HEK293 (cell line): ENCODE measurements around the gene KIF11.
A peak's percentile ranks its signal among the peaks of the same experiment; 100 is the strongest.

Source experiments
- IKZF3 ChIP-seq: fragments of 450-650 bp; IDR thresholded peaks from 2 replicates; pipeline ENCODE4 v1.5.0; 2018; ENCODE audit warnings: missing biosample characterization, mild to moderate bottlenecking, missing genetic modification characterization, moderate library complexity
- INSM2 ChIP-seq: fragments of 450-650 bp; formaldehyde crosslinking; IDR thresholded peaks from 2 replicates; pipeline ENCODE4 v1.5.1; 2016; ENCODE audit warnings: missing biosample characterization, missing genetic modification characterization
- KLF1 ChIP-seq: fragments of 450-650 bp; formaldehyde crosslinking; IDR thresholded peaks from 2 replicates; pipeline ENCODE4 v1.5.1; 2016; ENCODE audit warnings: missing biosample characterization, missing genetic modification characterization
- KLF17 ChIP-seq: fragments of 450-650 bp; formaldehyde crosslinking; IDR thresholded peaks from 2 replicates; pipeline ENCODE4 v1.5.1; 2016; ENCODE audit warnings: missing biosample characterization, missing genetic modification characterization
- OSR2 ChIP-seq: fragments of 450-650 bp; formaldehyde crosslinking; IDR thresholded peaks from 2 replicates; pipeline ENCODE4 v1.5.1; 2016; ENCODE audit warnings: missing biosample characterization, missing genetic modification characterization
- PRDM10 ChIP-seq: fragments of 450-650 bp; formaldehyde crosslinking; IDR thresholded peaks from 2 replicates; pipeline ENCODE4 v1.5.1; 2016; ENCODE audit warnings: missing biosample characterization, missing genetic modification characterization
- REST ChIP-seq: fragments of 450-650 bp; formaldehyde crosslinking; IDR thresholded peaks from 2 replicates; pipeline ENCODE4 v1.5.1; 2016; ENCODE audit warnings: missing biosample characterization, missing genetic modification characterization
- ZNF132 ChIP-seq: fragments of 450-650 bp; formaldehyde crosslinking; IDR thresholded peaks from 2 replicates; pipeline ENCODE4 v1.5.1; 2017; ENCODE audit warnings: missing biosample characterization, missing genetic modification characterization, borderline replicate concordance
- ZNF140 ChIP-seq: fragments of 450-650 bp; formaldehyde crosslinking; IDR thresholded peaks from 2 replicates; pipeline ENCODE4 v1.5.1; 2016; ENCODE audit warnings: missing biosample characterization, missing genetic modification characterization
- ZNF214 ChIP-seq: fragments of 450-650 bp; formaldehyde crosslinking; IDR thresholded peaks from 2 replicates; pipeline ENCODE4 v1.5.1; 2017; ENCODE audit warnings: missing biosample characterization, mild to moderate bottlenecking, missing genetic modification characterization, borderline replicate concordance
- ZNF335 ChIP-seq: fragments of 450-650 bp; formaldehyde crosslinking; conservative IDR thresholded peaks from 2 replicates; pipeline ENCODE4 v1.5.1; 2016; ENCODE audit warnings: missing biosample characterization, missing genetic modification characterization
- ZNF350 ChIP-seq: fragments of 450-650 bp; formaldehyde crosslinking; IDR thresholded peaks from 2 replicates; pipeline ENCODE4 v1.5.0; 2017; ENCODE audit warnings: missing biosample characterization, mild to moderate bottlenecking, missing genetic modification characterization
- ZNF398 ChIP-seq: fragments of 450-650 bp; formaldehyde crosslinking; IDR thresholded peaks from 2 replicates; pipeline ENCODE4 v1.5.1; 2017; ENCODE audit warnings: missing biosample characterization, missing genetic modification characterization
- ZNF426 ChIP-seq: fragments of 450-650 bp; formaldehyde crosslinking; IDR thresholded peaks from 2 replicates; pipeline ENCODE4 v1.5.1; 2017; ENCODE audit warnings: missing biosample characterization, missing genetic modification characterization, mild to moderate bottlenecking, inconsistent platforms, moderate library complexity
- ZNF521 ChIP-seq: fragments of 450-650 bp; formaldehyde crosslinking; IDR thresholded peaks from 2 replicates; pipeline ENCODE4 v1.5.1; 2017; ENCODE audit warnings: missing biosample characterization, mild to moderate bottlenecking, missing genetic modification characterization
- ZNF548 ChIP-seq: fragments of 450-650 bp; formaldehyde crosslinking; IDR thresholded peaks from 2 replicates; pipeline ENCODE4 v1.5.1; 2016; ENCODE audit warnings: missing biosample characterization, missing genetic modification characterization
- ZNF561 ChIP-seq: fragments of 450-650 bp; IDR thresholded peaks from 2 replicates; pipeline ENCODE4 v1.5.1; 2018; ENCODE audit warnings: missing biosample characterization, missing genetic modification characterization, borderline replicate concordance
- ZNF658 ChIP-seq: fragments of 450-650 bp; formaldehyde crosslinking; IDR thresholded peaks from 2 replicates; pipeline ENCODE4; 2016; ENCODE audit warnings: missing biosample characterization, missing genetic modification characterization
- TF ChIP-seq, protein P1 (sequence below): fragments of 450-650 bp; formaldehyde crosslinking; IDR thresholded peaks from 2 replicates; pipeline ENCODE4 v1.5.1; 2016; ENCODE audit warnings: missing biosample characterization, missing genetic modification characterization
- TF ChIP-seq, protein P2 (sequence below): fragments of 450-650 bp; formaldehyde crosslinking; IDR thresholded peaks from 2 replicates; pipeline ENCODE4 v1.5.1; 2016; ENCODE audit warnings: missing biosample characterization, missing genetic modification characterization
- TF ChIP-seq, protein P3 (sequence below): IDR thresholded peaks from 2 replicates; pipeline ENCODE4 v1.6.1; 2011; ENCODE audit warnings: mild to moderate bottlenecking, low read depth, low read length, borderline replicate concordance

KIF11 gene

DNA sequence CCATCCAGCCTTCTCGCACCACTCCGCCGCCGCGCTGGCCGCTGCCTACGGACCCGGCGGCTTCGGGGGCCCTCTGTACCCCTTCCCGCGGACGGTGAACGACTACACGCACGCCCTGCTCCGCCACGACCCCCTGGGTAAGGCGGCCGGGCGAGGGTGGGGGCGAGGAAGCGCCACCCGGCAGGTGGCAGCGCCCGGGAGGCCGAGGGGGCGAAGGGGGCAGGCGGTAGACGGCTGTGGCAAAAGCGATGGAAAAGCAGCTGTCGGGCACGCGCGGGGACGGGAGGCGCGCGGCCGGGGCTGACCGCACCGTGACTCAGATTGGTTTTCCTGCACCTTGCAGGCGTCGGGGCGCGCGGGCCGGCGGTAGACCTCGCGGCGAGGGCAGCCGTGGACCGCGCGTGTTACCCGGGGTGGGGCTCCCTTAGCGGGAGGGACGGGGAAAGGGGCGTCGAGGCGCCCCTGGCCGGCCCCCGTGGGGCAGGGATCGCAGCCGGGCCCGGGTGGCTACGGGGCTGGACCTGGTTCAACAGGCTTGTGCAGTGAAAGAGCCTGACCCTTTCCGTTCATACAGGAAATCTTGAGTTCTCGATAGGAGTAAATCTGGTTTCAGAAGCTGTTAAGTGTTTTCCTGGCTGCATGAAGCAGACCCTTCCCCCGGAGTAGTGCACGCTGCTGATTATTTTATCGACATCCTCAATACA is 97.4 kb downstream of the KIF11 start (continued):
- TF ChIP-seq ZNF658 (no peak), REST (tag by site-specific recombination) (no peak), ZNF335 (tag by site-specific recombination) (peak; percentile 80), ZNF426 (no peak), ZNF132 (tag by site-specific recombination) (no peak), KLF17 (tag by site-specific recombination) (peak; percentile 36; the same call in 1 of the 2 replicates), ZNF398 (tag by site-specific recombination) (no peak; the same call in 1 of the 2 replicates), KLF1 (tag by site-specific recombination) (no peak), IKZF3 (tag by site-specific recombination) (no peak), ZNF214 (no peak), ZNF350 (tag by site-specific recombination) (no peak), PRDM10 (tag by site-specific recombination) (peak; percentile 12), ZNF521 (no peak), INSM2 (no peak), ZNF140 (no peak), OSR2 (tag by site-specific recombination) (no peak), ZNF561 (tag by site-specific recombination) (no peak), ZNF548 (tag by site-specific recombination) (no peak)
- TF ChIP-seq, protein P1, sequence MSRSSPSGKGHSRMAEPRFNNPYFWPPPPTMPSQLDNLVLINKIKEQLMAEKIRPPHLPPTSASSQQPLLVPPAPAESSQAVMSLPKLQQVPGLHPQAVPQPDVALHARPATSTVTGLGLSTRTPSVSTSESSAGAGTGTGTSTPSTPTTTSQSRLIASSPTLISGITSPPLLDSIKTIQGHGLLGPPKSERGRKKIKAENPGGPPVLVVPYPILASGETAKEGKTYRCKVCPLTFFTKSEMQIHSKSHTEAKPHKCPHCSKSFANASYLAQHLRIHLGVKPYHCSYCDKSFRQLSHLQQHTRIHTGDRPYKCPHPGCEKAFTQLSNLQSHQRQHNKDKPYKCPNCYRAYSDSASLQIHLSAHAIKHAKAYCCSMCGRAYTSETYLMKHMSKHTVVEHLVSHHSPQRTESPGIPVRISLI (tag by site-specific recombination): no peak
- TF ChIP-seq, protein P2, sequence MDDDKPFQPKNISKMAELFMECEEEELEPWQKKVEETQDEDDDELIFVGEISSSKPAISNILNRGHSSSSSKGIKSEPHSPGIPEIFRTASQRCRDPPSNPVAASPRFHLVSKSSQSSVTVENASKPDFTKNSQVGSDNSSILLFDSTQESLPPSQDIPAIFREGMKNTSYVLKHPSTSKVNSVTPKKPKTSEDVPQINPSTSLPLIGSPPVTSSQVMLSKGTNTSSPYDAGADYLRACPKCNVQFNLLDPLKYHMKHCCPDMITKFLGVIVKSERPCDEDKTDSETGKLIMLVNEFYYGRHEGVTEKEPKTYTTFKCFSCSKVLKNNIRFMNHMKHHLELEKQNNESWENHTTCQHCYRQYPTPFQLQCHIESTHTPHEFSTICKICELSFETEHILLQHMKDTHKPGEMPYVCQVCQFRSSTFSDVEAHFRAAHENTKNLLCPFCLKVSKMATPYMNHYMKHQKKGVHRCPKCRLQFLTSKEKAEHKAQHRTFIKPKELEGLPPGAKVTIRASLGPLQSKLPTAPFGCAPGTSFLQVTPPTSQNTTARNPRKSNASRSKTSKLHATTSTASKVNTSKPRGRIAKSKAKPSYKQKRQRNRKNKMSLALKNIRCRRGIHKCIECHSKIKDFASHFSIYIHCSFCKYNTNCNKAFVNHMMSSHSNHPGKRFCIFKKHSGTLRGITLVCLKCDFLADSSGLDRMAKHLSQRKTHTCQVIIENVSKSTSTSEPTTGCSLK: no peak
- TF ChIP-seq, protein P3, sequence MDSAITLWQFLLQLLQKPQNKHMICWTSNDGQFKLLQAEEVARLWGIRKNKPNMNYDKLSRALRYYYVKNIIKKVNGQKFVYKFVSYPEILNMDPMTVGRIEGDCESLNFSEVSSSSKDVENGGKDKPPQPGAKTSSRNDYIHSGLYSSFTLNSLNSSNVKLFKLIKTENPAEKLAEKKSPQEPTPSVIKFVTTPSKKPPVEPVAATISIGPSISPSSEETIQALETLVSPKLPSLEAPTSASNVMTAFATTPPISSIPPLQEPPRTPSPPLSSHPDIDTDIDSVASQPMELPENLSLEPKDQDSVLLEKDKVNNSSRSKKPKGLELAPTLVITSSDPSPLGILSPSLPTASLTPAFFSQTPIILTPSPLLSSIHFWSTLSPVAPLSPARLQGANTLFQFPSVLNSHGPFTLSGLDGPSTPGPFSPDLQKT: no peak
